ENCODE measurements around the gene BHLHA15. TPM values are rescaled to one million over a fixed set of nuclear protein-coding genes. Genes with fewer than 3 reads are reported as not detected.

BHLHA15 gene
- total and polyA plus RNA-seq, 9 of the 15 experiments (the other 6 are each of a cell fraction or from before 2014, with no cell fraction given), result 0.22 to 2.0 (median 1.1) TPM; not detected in 4

- ATAC-seq, result no peak
- POLR2A ChIA-PET, result interaction anchor here (0.6 kb wide), 1 partner anchor 16 kb away, joined by 3 read pairs; no protein-coding TSS in a partner anchor
- BruUV-seq (replicated peaks), result no TSS peak
Measured at GRCh38 chr7:98229441-98229840, 18.2 kb downstream of the BHLHA15 start.

More at GRCh38 chr7:98229441-98229840, 18.2 kb downstream of the BHLHA15 start:
- FAIRE-seq (no peak), DNase-seq (ENCODE audit: extremely low read depth in 1 of 4, low spot score in 3 of 4) (no peak)
- peaks cover 6% of the 10 kb centered on the region; the same call in 1 of the 2 replicates for H4K20me1 ChIP-seq (replicated peaks; ENCODE audit: control insufficient read depth, insufficient read depth, low read length)
- peaks cover 0 to 49% of the 10 kb centered on the region in 2 experiments; a peak in 1 of 5 replicates for H3K4me1 ChIP-seq (replicated peaks in 1 of 2; ENCODE audit: control insufficient read depth in 2 of 2, insufficient read depth in 2 of 2, low read length in 2 of 2)
- in situ Hi-C loops (cut with MboI), result no loop called here
- no peaks in the 10 kb centered on the region for H3K36me3 ChIP-seq (ENCODE audit: control insufficient read depth, insufficient read depth, low read length)
- H3K27me3 ChIP-seq (ENCODE audit: control insufficient read depth in 2 of 2, insufficient read depth in 2 of 2, low read length in 2 of 2), result peaks cover 5 to 61% of the 10 kb centered on the region in 2 experiments
- CTCF ChIA-PET (ENCODE audit: low intra/inter-chr PET ratio), result no interaction called here
- no peak overlapping the region for H3K27ac ChIP-seq (ENCODE audit: extremely low read depth, low read depth, low read length)
- 37% methylated on average over 11 of the region's 11 CpGs for WGBS (ENCODE audit: insufficient coverage, low coverage, missing lambda C conversion rate)
- no peaks in the 10 kb centered on the region for H3K9me1 ChIP-seq (ENCODE audit: control insufficient read depth, insufficient read depth, low read length)
- H3K4me3 ChIP-seq, result no peak overlapping the region
- no peak overlapping the region for H2AFZ ChIP-seq (ENCODE audit: low read depth, low read length)
- no peaks in the 10 kb centered on the region for H3K9me3 ChIP-seq (replicated peaks; ENCODE audit: control insufficient read depth, insufficient read depth, low read depth, low read length)
- intact Hi-C loops (cut with micrococcal nuclease), result no loop called here
- H3K9ac ChIP-seq (ENCODE audit: insufficient read depth in 1 of 2, low read depth in 2 of 2, low read length in 2 of 2), result peak overlapping the region in 1 of 2 experiments; percentile 6; a peak in 1 of 4 replicates
- no peak overlapping the region for H3K4me2 ChIP-seq (ENCODE audit: insufficient read depth, low read length)
- no peak for TF ChIP-seq MTA2 (IDR thresholded peaks at IDR 0.05; ENCODE audit: low read depth)
- TF ChIP-seq, protein P1, sequence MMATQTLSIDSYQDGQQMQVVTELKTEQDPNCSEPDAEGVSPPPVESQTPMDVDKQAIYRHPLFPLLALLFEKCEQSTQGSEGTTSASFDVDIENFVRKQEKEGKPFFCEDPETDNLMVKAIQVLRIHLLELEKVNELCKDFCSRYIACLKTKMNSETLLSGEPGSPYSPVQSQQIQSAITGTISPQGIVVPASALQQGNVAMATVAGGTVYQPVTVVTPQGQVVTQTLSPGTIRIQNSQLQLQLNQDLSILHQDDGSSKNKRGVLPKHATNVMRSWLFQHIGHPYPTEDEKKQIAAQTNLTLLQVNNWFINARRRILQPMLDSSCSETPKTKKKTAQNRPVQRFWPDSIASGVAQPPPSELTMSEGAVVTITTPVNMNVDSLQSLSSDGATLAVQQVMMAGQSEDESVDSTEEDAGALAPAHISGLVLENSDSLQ (IDR thresholded peaks at IDR 0.05), result peak; percentile 25; the same call in 1 of the 2 replicates
- TF ChIP-seq KLF13 (tag; IDR thresholded peaks at IDR 0.05; ENCODE audit: borderline replicate concordance, low read depth), result no peak
- no peak for TF ChIP-seq ZNF324 (CRISPR knock-in tag; IDR thresholded peaks at IDR 0.05)
- H3K79me2 ChIP-seq (ENCODE audit: control insufficient read depth, insufficient read depth, low read length), result no peaks in the 10 kb centered on the region

Measured in K562 (cell line).